Loucy (cell line): ENCODE data around the gene DNM3.

Source experiments
- CTCF ChIP-seq: fragments of 200-600 bp; sonication (generic); conservative IDR thresholded peaks from 2 replicates; pipeline ENCODE4 v1.5.1; 2014; ENCODE audit warnings: mild to moderate bottlenecking, antibody characterized with exemption, low read length
- EZH2phosphoT487 ChIP-seq: fragments of 200-600 bp; IDR thresholded peaks from 2 replicates; pipeline ENCODE4 v1.6.1; 2018; ENCODE audit warnings: antibody characterized with exemption, mild to moderate bottlenecking, moderate library complexity, borderline replicate concordance

DNA sequence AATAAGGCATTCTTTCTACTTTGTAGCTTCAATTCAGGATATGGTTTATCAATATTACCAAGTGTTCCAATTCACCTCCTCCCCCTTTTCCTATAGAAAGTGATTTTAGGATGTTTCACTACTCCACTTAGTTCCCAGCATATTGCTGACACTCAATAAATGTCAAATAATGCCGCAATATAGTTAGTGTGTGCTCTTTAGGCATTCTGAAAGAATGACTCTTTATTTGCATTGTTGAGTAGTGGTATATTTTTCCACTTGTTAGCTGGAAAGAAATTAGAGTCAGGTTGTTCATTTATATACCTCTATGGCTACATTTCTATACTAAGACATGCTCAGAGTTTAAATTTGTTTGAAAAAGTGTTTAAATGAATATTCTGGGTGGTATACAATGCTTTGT is 424.6 kb downstream of the DNM3 start:
- TF ChIP-seq CTCF (no peak), EZH2phosphoT487 (no peak)
